GM19463 (cell line): ENCODE measurements around the gene TMEM129.

Experiments
- ATAC-seq: cut with Tn5 transposase; IDR thresholded peaks from one replicate; pipeline ENCODE4 v1.9.1; 2021; ENCODE audit warnings: mild to moderate bottlenecking, moderate library complexity; ENCODE audit not compliant: unreplicated experiment

TMEM129 gene, protein sequence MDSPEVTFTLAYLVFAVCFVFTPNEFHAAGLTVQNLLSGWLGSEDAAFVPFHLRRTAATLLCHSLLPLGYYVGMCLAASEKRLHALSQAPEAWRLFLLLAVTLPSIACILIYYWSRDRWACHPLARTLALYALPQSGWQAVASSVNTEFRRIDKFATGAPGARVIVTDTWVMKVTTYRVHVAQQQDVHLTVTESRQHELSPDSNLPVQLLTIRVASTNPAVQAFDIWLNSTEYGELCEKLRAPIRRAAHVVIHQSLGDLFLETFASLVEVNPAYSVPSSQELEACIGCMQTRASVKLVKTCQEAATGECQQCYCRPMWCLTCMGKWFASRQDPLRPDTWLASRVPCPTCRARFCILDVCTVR

DNA sequence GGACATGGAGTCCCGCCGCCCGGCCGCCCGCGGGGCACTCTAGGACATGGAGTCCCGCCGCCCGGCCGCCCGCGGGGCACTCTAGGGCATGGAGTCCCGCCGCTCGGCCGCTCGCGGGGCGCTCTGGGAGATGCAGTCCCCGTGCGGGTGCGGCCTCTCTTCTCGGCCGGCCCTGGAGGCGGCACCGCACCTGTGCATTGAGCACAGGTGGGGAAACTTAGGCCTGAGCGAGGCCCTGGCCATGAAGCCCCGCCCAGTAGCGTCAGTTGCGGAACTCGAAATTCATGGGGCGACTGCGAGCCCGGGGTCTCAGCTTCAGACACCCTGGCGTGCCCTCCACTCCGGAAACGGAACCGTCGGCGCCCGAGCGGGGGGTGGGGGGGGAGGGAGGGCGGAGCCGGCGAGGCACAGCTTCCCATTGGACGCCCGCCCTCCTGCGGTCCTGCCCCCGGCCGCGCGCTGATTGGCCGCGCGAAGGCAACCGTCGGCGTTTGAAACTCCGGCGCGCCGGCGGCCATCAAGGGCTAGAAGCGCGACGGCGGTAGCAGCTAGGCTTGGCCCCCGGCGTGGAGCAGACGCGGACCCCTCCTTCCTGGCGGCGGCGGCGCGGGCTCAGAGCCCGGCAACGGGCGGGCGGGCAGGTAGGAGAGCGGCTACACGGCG lies at the start of gene TMEM129, which contains the start of gene TACC3:
Gene TMEM129 (minus strand): TSS at position 321 of the 663 bp plus-strand sequence. CDS start 486 bp downstream, outside the sequence.
Gene TACC3 (plus strand): TSS at position 519 of the 663 bp plus-strand sequence. CDS start 1,901 bp downstream, outside the sequence.
- ATAC-seq = peak; percentile 81

DNA sequence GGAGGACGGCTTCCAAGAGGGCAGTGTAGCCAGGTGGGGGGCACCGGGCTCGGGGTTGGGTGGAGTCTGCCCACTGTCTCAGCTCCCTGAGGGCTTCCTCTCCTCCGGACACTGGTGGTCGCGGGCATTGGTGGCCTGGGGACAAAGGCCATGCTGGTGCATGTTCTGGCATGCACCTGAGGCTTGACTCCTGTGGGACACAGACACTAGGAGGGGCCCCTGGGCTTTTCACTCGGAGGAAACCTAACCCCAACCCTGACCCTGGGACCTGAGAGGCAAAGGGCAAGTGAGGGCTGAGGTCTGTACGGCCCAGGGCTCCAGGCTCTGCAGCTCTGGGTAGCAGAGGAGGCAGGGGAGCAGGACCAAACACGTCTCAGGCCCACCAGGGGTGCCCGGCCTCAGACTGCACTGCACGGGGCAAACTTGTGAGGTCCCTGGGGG lies 49.7 kb upstream of the TMEM129 start:
- ATAC-seq = no peak

DNA sequence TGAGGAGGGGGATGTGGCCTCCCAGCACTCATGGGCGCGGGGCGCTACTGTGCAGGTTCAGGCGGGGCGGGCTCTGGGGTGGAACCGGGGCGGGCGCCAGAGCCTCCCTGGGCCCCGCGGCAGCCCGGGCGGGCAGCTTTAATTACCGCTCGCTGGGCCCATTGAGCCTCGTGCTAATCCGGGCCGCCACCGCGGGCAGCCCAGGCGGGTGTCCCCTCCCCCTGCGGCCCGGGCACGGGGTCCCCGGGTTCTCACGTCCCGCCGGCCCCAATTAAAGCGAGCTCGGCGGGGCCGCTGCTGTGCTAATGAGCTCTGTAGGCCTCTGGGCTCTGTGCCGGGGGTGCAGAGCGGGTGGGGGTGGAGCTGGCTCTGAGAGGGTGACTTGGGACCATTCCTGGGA lies 49.1 kb upstream of the TMEM129 start:
- ATAC-seq = no peak

DNA sequence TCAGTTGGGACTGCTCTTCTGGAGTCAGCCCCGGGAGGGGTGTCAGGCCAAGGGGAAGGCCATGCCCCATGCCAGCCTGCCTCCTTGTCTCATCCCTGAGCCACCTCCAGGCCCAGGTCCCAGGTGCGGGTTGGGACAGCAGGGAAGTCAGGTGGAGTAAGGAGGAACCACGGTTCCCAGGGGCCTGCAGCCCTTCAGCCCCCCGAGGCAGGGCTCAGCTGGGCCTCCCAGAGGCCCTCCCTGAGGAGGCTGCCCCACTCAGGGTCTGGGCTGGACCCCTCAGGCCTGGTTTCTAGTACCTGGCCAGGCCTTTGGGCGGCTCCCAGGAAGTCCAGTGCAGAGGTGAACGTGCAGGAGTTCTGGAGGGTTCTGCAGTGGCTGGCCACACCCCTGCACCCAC lies 48.6 kb upstream of the TMEM129 start:
- ATAC-seq = no peak

DNA sequence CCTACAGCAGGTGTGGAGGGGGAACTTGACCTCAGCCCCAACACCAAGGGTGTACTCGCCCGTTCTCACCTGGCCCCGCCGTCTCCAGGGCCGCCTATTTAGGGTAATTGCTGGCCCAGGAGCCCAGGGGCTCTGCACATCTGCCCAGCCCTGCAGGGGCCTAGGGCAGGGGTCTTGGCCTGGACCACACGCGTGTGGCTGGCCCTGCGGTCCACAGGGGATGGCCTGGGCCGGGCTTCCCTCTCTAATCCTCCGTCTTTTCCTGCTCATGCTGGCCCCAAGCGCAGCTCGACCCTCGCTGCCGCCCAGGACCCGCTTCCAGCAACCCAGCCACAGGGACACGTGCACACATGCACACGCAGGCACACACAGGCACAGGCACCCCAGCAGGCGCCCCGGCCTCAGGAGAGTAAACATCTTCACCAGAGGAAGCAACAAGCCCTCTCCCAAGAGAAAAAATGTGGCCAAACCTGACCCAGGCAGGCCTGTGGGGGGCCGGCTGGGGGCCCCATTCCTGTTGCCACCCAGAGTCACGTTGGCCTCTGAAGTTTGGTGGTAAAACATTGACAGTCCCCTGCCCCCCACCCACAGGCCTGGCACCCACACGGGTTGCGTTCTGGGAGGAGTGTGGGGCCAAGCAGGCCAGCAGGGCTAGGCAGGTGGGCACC lies 47.4 kb upstream of the TMEM129 start:
- ATAC-seq = no peak

DNA sequence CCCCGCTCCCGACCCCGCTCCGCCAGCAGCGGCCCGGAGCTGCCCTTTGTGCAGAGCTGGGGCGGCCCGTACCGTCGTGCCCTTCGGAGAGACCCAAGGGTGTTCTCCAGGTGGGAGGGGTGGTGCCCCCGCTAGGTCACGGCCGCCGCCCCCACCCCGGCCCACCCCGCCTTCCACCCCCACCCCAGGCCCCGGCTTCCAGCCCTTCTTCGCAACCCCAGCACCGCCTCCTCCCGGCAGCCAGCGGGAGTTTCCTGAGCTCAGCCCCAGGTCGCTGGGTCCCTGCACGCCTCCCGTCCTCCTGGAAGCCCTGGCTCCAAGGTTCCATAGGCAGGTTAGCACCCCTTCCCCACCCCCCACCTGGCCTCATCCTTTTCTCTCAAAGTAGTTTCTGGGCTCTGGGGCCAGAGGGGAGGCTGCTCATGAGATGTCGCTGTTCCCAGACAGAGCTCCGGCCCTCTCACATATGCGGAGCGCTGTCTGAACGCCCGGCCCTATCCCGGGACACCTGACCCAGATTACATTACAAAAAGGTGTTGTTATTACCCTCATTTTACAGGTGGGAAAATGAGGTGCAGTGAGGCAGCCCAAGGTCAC lies 46.7 kb upstream of the TMEM129 start:
- no peak for ATAC-seq

DNA sequence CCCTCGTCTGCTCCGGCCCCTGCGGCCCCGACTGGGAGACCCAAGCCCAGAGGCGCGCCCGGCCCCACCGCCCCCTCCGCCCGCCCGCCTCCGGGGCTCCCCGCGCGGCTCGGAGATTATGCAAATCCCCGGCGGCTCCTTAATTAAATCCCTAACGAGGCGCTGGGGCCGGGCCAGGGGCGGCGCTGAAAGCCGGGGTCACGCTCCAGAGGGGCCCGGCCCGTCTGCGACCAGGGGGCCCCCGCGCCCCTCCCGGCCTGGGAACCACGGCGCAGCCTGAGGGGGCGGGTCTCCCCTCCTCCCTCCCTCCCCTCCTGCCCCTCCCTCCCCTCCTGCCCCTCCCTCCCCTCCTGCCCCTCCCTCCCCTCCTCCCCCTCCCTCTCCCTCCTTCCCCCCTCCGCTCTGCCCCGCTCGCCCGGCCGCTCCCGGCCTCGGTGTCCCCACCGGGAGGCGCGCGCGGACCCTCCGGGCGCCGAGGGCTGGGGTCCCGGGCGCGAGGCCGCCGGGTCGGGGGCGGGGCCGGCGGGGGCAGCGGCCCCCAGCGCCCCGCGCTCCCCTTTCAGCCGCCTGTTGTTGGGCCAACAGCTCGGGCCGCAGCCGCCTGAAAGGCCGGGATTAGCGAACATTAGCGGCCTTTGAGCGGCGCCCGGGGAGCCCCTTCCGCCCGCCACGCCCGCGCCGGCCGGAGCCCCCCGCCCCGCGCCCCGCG lies 46.1 kb upstream of the TMEM129 start:
- ATAC-seq = no peak

DNA sequence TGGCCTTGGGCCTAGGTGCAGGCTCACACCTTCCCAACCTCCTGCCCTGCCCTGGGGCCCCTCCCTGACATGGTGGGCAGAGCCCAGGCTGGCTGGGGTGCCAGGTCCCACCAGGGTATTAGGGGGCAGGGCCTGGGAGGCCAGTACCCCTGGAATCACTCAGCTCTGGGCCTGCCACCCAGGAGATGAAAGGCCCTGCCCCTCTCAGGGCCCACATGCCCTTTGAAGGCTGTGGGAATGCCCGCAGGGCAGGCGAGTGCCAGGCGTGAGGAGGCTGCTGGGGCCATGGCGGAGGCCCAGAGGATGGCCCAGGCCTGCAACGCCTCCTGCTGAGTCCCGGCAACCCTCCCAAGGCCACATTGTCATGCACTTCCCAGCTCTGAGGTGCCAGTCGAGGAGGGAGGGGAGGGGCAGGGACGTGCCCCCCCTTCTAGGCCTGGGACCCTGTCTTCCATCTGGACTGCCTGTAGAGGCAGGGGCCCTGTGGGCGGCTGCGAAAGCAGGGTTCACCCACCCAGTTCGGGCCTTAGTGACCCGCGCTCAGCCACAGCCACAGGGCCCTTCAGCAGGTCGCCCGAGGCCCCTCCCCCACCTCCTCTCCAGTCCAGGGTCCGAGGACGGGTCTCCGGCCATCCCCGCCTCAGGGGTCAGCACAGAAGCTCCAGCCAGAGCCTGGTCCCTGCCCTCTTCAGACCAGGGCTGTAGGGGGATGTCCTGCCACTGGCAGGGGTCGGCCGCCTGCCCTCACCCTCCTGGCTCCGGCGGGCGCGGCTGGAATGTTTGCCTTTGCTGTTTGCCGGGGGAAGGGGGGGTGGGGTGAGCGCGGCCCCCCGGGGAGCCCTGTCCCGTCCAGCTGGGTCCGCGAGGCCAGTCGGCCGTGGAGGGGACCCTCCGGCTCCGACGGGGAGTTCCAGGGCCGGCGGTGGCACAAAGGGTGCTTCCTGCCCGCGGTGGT lies 45.3 kb upstream of the TMEM129 start:
- no peak for ATAC-seq

DNA sequence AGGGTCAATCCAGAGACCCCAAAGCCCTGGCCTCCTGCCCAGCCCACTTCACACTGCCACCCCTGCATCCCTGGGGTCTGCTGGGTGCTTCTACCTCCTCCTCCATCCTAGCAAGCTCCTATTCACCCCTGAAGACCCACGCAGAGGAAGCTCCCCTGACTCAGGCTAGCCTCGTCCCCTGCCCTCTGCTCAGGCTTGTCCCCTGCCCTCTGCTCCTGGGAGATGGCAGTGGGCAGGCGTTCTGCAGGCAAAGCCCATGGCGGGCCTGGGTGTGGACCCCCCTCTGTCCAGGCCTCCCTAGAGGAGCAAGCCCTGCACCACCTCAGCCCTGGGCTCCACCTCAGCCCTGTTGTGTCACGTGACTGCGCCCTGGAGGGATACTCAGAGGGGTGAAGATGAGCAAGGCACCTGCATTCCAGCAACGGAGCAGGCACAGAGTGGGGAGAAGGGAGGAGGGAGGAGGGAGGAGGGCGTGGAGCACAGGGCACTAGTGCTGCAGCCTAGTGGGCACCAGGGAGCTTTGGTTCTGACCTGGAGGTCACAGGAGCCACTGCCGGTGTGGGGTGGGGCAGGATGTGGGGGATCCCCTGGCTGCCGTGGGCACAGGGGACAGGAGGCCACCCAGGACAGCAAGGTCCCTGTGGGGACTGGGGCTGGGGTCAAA lies 44.4 kb upstream of the TMEM129 start:
- ATAC-seq = no peak

DNA sequence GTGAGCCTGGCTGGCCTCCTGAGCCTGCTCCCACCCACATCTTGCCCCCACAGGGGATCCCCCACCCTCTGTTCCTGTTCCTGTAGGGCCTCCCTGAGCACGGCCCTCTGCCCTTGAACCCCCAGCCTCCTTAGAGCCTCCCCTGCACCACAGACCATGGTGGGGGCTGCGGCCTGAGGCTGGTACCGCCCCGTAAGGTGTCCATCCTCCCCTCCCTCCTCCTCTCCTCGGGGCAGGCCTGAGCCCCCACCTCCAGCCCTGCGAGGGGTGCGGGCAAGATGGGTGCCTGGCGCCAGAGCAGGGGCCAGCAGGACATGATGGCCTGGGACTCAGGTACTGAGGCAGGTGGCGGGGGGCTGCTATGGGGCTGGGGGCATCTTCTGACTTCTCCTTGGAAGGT lies 43.5 kb upstream of the TMEM129 start:
- ATAC-seq = no peak

DNA sequence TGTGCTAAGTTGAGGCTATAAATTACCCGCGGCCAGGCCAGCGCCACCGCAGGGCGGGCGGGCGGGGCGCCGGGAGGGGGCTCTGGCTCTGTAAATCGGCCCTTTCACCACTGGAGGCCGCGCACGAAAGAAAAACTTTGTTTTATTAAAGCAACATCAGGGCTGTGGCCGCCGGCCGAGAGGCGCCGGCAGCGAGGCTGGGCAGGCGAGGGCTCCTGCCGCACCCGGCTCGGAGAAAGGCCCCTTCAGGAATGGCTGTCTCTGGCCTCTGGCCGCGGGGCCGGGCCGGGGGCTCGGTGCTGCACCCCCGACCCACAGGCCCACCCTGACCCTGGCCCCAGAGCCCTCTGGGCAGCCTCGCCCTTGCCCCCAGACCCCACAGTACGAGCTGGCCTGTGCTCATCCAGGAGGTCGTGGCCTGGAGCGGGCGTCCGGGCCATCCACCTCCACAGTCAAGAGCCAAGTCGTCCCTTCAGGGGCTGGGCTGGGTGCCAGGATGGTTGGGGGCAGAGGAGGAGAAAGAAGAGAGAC lies 42.5 kb upstream of the TMEM129 start:
- no peak for ATAC-seq

DNA sequence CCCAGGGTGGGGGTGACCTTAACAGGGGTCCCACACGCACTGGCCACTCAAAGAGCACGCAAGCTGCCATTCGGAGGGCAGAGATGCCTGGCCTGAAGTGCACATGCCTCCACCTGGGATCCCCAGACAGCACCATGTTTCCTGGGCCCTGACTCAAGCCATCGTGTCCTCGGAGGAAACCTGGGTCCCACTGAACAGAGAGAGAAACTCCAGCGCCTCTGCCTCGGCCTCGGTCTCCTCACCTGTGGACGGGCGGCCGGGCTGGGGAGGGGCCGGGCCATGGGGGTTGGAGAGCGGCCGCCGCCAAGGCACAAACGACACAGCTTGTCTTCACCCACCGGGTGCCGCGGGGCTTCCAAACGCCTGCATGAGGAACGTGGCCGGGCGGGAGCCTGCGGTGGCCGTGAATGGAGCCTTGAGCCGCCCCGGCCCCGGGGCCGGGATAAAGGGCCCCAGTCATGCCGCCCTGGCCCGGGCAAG lies 42.0 kb upstream of the TMEM129 start:
- ATAC-seq = no peak

DNA sequence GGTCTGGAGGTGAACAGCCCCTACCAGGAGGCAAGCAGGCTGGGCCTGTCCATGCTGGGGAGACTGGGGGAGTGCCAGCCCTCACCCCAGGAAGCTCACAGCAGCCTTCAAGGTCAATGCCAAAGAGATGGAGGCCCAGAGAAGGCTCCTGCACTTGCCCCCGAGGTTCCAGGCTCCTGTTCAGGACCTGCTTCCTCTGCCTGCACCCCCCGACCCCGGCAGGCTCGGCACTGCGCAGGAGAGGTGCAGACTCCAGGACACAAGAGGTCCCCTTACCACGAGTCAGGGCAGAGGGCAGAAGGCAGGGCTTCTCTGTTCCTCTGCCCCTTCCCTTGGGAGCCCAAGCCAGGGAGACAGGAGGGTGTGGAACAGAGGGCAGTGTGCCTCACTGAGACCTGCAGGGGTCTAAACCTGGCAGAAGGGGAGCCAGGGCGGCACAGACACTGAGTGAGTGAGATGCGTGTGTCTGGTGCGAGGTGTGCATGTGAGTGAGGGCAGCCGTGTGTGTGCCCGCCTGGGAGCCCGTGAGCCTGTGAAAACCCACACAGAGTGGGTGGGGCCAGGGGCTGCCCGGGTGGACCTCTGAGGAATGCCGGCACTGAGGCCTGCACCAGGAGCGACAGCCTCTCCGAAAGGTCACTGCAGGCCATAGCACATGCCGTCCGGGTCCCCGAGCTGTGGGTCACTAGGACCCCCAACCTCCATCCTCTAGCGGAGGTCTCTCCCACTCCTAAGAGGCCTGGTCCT lies 41.3 kb upstream of the TMEM129 start:
- ATAC-seq = no peak

DNA sequence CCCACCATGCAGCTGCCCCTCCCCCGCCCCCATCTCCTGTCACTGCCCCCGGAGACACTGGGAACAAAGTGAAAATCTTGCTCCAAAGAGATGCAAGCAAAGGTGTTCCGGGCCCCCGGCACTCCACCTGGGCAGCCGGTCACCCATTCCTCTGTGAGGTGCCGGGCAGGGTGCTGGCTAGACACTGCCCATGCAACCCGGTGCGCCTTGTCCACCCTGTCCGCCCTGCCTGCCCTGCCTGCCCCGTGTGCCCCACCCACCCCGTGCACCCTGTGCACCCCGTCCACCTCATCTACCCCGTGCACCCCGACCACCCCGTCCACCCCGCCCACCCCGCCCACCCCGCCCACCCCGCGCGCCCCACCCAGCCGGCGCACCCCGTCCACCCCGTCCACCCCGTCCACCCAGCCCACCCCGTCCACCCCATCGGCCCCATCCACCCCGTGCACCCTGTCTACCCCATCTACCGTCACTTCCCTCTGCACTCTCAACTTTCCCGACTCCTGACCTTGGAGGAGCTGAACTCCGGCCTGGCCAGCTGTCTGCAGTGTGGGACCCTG lies 40.1 kb upstream of the TMEM129 start:
- no peak for ATAC-seq

DNA sequence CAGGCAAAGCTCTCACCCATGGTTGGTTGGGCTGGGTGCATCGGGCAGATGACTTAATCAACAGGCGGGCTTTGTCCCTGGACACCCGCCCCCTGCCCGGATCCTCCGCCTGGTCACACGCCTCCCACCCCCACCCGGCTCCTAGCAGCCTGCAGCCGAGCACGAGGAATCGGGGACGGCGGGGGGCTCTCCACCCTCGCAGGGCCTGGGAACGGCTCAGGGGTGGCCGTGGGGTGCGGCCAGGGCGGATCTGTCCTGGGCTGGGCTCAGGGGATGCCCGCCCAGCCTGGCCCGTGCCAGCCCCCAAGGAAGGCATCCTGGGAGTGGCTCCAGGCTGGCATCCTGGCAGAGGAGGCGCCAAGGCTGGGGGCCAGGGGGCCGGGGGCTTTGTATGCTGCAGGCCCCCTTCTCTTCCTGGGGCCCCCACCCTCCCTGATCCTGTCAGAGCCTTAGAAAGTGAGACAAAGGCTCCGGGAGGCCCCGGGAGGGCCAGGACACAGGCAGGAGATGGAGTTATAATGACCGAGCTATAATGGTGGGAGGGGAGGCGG lies 39.5 kb upstream of the TMEM129 start:
- no peak for ATAC-seq

DNA sequence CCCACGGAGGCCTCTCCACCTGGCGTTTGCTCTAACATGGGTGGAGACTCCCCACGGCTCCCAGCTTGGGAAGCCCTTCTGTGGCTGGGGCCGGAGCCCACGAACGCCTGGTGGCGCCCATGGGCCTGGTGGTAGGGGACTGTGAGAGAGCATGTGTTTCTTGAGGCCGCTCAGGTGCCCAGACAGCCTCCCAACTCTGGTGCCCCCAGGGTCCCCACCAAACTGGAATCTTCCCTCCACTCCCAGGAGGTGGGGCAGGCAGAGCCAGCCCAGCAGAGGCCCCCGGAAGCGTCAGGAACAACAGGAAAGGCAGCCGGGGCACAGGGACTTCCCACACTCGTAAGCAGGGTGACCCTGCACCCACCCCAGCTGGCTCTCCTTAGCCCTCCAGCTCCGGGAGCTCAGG lies 38.7 kb upstream of the TMEM129 start:
- no peak for ATAC-seq

DNA sequence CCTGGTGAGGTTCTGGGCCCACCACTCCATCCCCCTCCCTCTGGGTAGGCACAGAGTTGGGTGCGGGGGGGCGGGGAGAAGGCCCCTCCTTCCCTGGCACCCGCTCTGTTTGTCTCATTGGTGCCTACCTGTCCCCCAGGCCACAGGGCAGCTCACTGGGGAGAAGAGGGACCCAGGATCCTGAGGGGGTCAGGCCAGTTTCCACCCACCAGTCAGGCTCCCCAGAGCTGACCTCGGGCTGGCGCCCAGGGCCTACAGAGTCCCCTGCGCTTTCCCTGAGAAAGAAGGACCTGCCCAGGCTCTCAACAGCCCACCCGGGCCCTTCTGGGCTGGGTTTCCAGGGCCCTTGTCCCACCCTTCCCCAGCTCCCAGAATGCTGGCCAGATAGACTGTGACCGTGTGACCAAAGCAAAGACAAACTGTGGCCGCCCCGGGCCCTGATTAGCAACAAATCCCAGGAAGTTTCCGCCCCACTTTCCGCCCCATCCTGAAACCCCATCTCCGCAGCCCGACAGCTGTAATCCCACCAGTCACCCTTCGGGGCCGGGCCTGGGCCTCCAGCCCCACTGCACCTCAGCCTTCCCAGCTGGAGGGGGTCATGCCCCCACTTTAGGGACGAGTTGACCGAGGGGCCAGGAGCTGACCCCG lies 38.2 kb upstream of the TMEM129 start:
- no peak for ATAC-seq
